GM23338 (cell line): Measurements from ENCODE around the gene LRRC75B. TPM values are rescaled to one million over a fixed set of nuclear protein-coding genes. Genes with fewer than 3 reads are reported as not detected.

ENCODE experiments used
- ATAC-seq: fragments of 200-7000 bp; cut with Tn5 transposase; 3 replicates; pipeline ENCODE4 v1.9.1; 2020
- DNase-seq: peaks from one replicate; pipeline ENCODE4 v3.0.0-alpha.2; 2015; ENCODE audit warnings: low spot score
- H2AFZ ChIP-seq: fragments of 200-600 bp; sonication (generic); 2 replicates; pipeline ENCODE4 v1.8.0; 2016; ENCODE audit warnings: antibody characterized with exemption, mild to moderate bottlenecking, moderate library complexity
- H3F3A ChIP-seq: fragments of 200-600 bp; sonication (generic); replicated peaks from 2 replicates; pipeline ENCODE4 v1.8.0; 2017; ENCODE audit warnings: antibody characterized with exemption, mixed run types, low read depth
- H3K27ac ChIP-seq: fragments of 200-600 bp; sonication (generic); 2 replicates; pipeline ENCODE4 v1.6.1; 2016; ENCODE audit warnings: low read depth
- H3K27me3 ChIP-seq: fragments of 200-600 bp; sonication (generic); 2 replicates; pipeline ENCODE4 v1.8.0; 2016; ENCODE audit warnings: mild to moderate bottlenecking, mixed run types, moderate library complexity; ENCODE audit not compliant: insufficient read depth
- H3K36me3 ChIP-seq: fragments of 200-600 bp; sonication (generic); 2 replicates; pipeline ENCODE4 v1.8.0; 2016; ENCODE audit warnings: mild to moderate bottlenecking; ENCODE audit not compliant: insufficient read depth
- H3K4me1 ChIP-seq: fragments of 200-600 bp; sonication (generic); 2 replicates; pipeline ENCODE4 v1.8.0; 2016; ENCODE audit warnings: mild to moderate bottlenecking, moderate library complexity; ENCODE audit not compliant: insufficient read depth
- H3K4me2 ChIP-seq: fragments of 200-600 bp; sonication (generic); 2 replicates; pipeline ENCODE4 v1.7.1; 2017; ENCODE audit warnings: mixed run types
- H3K4me3 ChIP-seq: fragments of 200-600 bp; sonication (generic); 2 replicates; pipeline ENCODE4 v1.6.1; 2016; ENCODE audit warnings: mixed run types
- H3K79me2 ChIP-seq: fragments of 200-600 bp; sonication (generic); replicated peaks from 2 replicates; pipeline ENCODE4 v1.8.0; 2017; ENCODE audit warnings: mild to moderate bottlenecking; ENCODE audit not compliant: insufficient read depth
- H3K9me2 ChIP-seq: fragments of 200-600 bp; sonication (generic); 2 replicates; pipeline ENCODE4 v1.8.0; 2017; ENCODE audit not compliant: insufficient read depth
- H4K20me1 ChIP-seq: fragments of 200-600 bp; sonication (generic); replicated peaks from 2 replicates; pipeline ENCODE4 v1.8.0; 2017; ENCODE audit warnings: mild to moderate bottlenecking; ENCODE audit not compliant: insufficient read depth
- H3K27ac Mint-ChIP-seq: 2 replicates; pipeline ENCODE4 v1.8.0; 2020; ENCODE audit warnings: inconsistent platforms, mild to moderate bottlenecking, moderate library complexity, mixed read lengths
- H3K27me3 Mint-ChIP-seq: 3 replicates; pipeline ENCODE4 v1.8.0; 2022; ENCODE audit warnings: low read depth, mild to moderate bottlenecking, moderate library complexity, mixed read lengths, inconsistent platforms; ENCODE audit not compliant: insufficient read depth, poor library complexity
- H3K36me3 Mint-ChIP-seq: 3 replicates; pipeline ENCODE4 v1.8.0; 2021; ENCODE audit warnings: low read depth, mild to moderate bottlenecking, inconsistent platforms, moderate library complexity, mixed read lengths
- H3K4me1 Mint-ChIP-seq: 3 replicates; pipeline ENCODE4 v1.8.0; 2020; ENCODE audit warnings: mild to moderate bottlenecking, inconsistent platforms, mixed read lengths
- H3K4me3 Mint-ChIP-seq: 3 replicates; pipeline ENCODE4 v1.8.0; 2021; ENCODE audit warnings: moderate library complexity, mild to moderate bottlenecking, inconsistent platforms, mixed read lengths
- H3K9me3 Mint-ChIP-seq: 3 replicates; pipeline ENCODE4 v1.8.0; 2020; ENCODE audit warnings: moderate library complexity, mild to moderate bottlenecking, inconsistent platforms, mixed read lengths
- CTCF ChIP-seq, 2 experiments: fragments of 200-600 bp in 1 of 2; sonication (generic) in 1 of 2; conservative IDR thresholded peaks; 2 replicates each; pipeline versions ENCODE4 v1.5.1 to v1.6.1; 2016 to 2017; ENCODE audit warnings: antibody characterized with exemption in 2 of 2, low read depth in 2 of 2, mild to moderate bottlenecking in 2 of 2, moderate library complexity in 1 of 2
- ETS1 ChIP-seq: IDR thresholded peaks from 2 replicates; pipeline ENCODE4 v1.6.1; 2016; ENCODE audit warnings: antibody characterized with exemption
- JUNB ChIP-seq: IDR thresholded peaks from one replicate; pipeline ENCODE4 v1.6.1; 2016; ENCODE audit warnings: antibody characterized with exemption; ENCODE audit not compliant: unreplicated experiment
- NANOG ChIP-seq: IDR thresholded peaks from 2 replicates; pipeline ENCODE4 v1.6.1; 2016; ENCODE audit warnings: antibody characterized with exemption, borderline replicate concordance
- ZNF114 ChIP-seq: fragments of 250-450 bp; sonication (Bioruptor Pico); IDR thresholded peaks from 2 replicates; pipeline ENCODE4 v1.5.0; 2020; ENCODE audit warnings: mild to moderate bottlenecking, moderate library complexity
- ZNF331 ChIP-seq: fragments of 250-450 bp; sonication (Bioruptor Pico); IDR thresholded peaks from 2 replicates; pipeline ENCODE4 v1.5.0; 2020; ENCODE audit warnings: low read depth, mild to moderate bottlenecking, moderate library complexity
- ZNF462 ChIP-seq: fragments of 250-450 bp; sonication (Bioruptor Pico); IDR thresholded peaks from 2 replicates; pipeline ENCODE4 v1.5.0; 2020; ENCODE audit warnings: mild to moderate bottlenecking, moderate library complexity
- polyA plus RNA-seq: library from polyadenylated mRNA; unstranded; fragments of >200 nt; fragmentation: Nextera tagmentation; extraction: Ambion mirVana; gene quantifications from 2 replicates; pipeline ENCODE4 v1.2.1, GENCODE V29; 2016
- total RNA-seq: library from RNA; depleted of rRNA; stranded (reverse); fragments of >200 nt; shearing (Covaris generic); gene quantifications from 2 replicates; pipeline ENCODE4 v1.2.3, GENCODE V29; 2014

LRRC75B gene
- total and polyA plus RNA-seq, 2 experiments from 2014 or later: 17.6 to 22.1 TPM

- no peak overlapping the region for H3K4me2 ChIP-seq
These were observed 9.4 kb downstream of the LRRC75B start for GRCh38 chr22:24583221-24584165.

GRCh38 chr22:24582056-24582814 lies 10.6 kb downstream of the LRRC75B start:
- H3K4me1 Mint-ChIP-seq: no peaks in the 10 kb centered on the region; the same call in 2 of the 3 replicates
- no peak for ATAC-seq

More at GRCh38 chr22:24583221-24584165, 9.4 kb downstream of the LRRC75B start:
- Mint-ChIP-seq H3K4me3 (no peak overlapping the region), H3K36me3 (no peaks in the 10 kb centered on the region), H3K27ac (no peak overlapping the region), H3K27me3 (peaks cover 1% of the 10 kb centered on the region), H3K9me3 (no peaks in the 10 kb centered on the region), H3K4me1 (no peaks in the 10 kb centered on the region; the same call in 2 of the 3 replicates)
- Histone ChIP-seq H2AFZ (no peak overlapping the region), H3F3A (0 out of 2 replicates have a peak, but pooled peaks cover 5% of the 10 kb centered on the region), H3K27ac (no peak overlapping the region), H4K20me1 (0 out of 2 replicates have a peak, but pooled peaks cover 5% of the 10 kb centered on the region), H3K4me3 (no peak overlapping the region), H3K4me1 (no peaks in the 10 kb centered on the region), H3K36me3 (no peaks in the 10 kb centered on the region), H3K9me2 (no peaks in the 10 kb centered on the region), H3K27me3 (no peaks in the 10 kb centered on the region), H3K79me2 (no peaks in the 10 kb centered on the region)
- peak; percentile 13; the same call in 1 of the 3 replicates for ATAC-seq
- TF ChIP-seq ZNF114 (CRISPR knock-in tag): no peak
- TF ChIP-seq JUNB: no peak
- TF ChIP-seq ZNF331: no peak
- DNase-seq: no peak

More at GRCh38 chr22:24582056-24582814, 10.6 kb downstream of the LRRC75B start:
- no peak for DNase-seq
- H3K27ac Mint-ChIP-seq: no peak overlapping the region
- TF ChIP-seq ZNF331: no peak
- TF ChIP-seq ZNF114 (CRISPR knock-in tag): no peak
- no peak for TF ChIP-seq NANOG
- no peak for TF ChIP-seq JUNB
- no peak for TF ChIP-seq CTCF (conservative IDR thresholded peaks at IDR 0.05; ENCODE audit: low read depth in 2 of 2)
- no peak for TF ChIP-seq ETS1
- no peak for TF ChIP-seq ZNF462 (CRISPR knock-in tag)
- no peaks in the 10 kb centered on the region for H3K9me3 Mint-ChIP-seq
- Histone ChIP-seq H4K20me1 (peaks cover 7% of the 10 kb centered on the region), H3K9me2 (no peaks in the 10 kb centered on the region), H3F3A (peaks cover 11% of the 10 kb centered on the region; the same call in 1 of the 2 replicates), H3K27ac (no peak overlapping the region), H3K4me2 (no peak overlapping the region), H3K4me1 (no peaks in the 10 kb centered on the region), H3K36me3 (no peaks in the 10 kb centered on the region), H3K27me3 (no peaks in the 10 kb centered on the region), H3K79me2 (no peaks in the 10 kb centered on the region), H3K4me3 (no peak overlapping the region), H2AFZ (no peak overlapping the region)
- H3K27me3 Mint-ChIP-seq: peaks cover 1% of the 10 kb centered on the region
- H3K4me3 Mint-ChIP-seq: no peak overlapping the region
- no peaks in the 10 kb centered on the region for H3K36me3 Mint-ChIP-seq
